Uterus (tissue), 4 donors: ENCODE data around the gene LYRM4. TPM values are rescaled to one million over a fixed set of nuclear protein-coding genes. Genes with fewer than 3 reads are reported as not detected.

Source experiments
- DNase-seq, 2 donors: peaks; one replicate each; pipeline ENCODE4 v3.0.0-alpha.2; 2019 to 2020
- H3K27ac ChIP-seq, 2 donors: fragments of 200-600 bp; sonication (generic); 1 replicate in 1 of 2; 2 replicates in 1 of 2; pipeline ENCODE4 v1.5.1; 2016 to 2018
- H3K27me3 ChIP-seq, 2 donors: fragments of 200-600 bp; sonication (generic); one replicate each; pipeline ENCODE4 v1.5.1; 2018 to 2019; ENCODE audit warnings: control low read depth in 1 of 2
- H3K36me3 ChIP-seq, 2 donors: fragments of 200-600 bp; sonication (generic); one replicate each; pipeline ENCODE4 v1.5.1; 2019; ENCODE audit warnings: control low read depth in 1 of 2
- H3K4me1 ChIP-seq, 2 donors: fragments of 200-600 bp; sonication (generic); one replicate each; pipeline ENCODE4 v1.5.1; 2018 to 2019; ENCODE audit warnings: control low read depth in 1 of 2
- H3K4me3 ChIP-seq, 2 donors: fragments of 200-600 bp; sonication (generic); 1 replicate in 1 of 2; 2 replicates in 1 of 2; pipeline ENCODE4 v1.5.1; 2018 to 2019; ENCODE audit warnings: mild to moderate bottlenecking in 1 of 2
- H3K9me3 ChIP-seq, 2 donors: fragments of 200-600 bp; sonication (generic); one replicate each; pipeline ENCODE4 v1.5.1; 2019; ENCODE audit warnings: control low read depth in 1 of 2
- POLR2A ChIP-seq, 2 donors: fragments of 450-650 bp; IDR thresholded peaks; one replicate each; pipeline ENCODE4 v1.6.1; 2016; ENCODE audit warnings: antibody characterized with exemption in 2 of 2, mild to moderate bottlenecking in 1 of 2, moderate library complexity in 1 of 2
- intact Hi-C: fragments of 100-400 bp; cut with DNase I; formaldehyde crosslinking; loops from one replicate; pipeline ENCODE4 v1.15.1; 2023; ENCODE audit warnings: low total_unique reads
- total RNA-seq, 4 donors: library from RNA; depleted of rRNA in 3 of 4; stranded (reverse); fragments of >200 nt in 3 of 4; gene quantifications; one replicate each; pipeline versions ENCODE4 v1.1.0 to v1.2.4, GENCODE V29; 2014 to 2023
- TF ChIP-seq, protein P1 (sequence below), 4 experiments: fragments of 200-600 bp in 2 of 4; fragments of 450-650 bp in 2 of 4; sonication (generic) in 2 of 4; IDR thresholded peaks; one replicate each; pipeline ENCODE4 v1.5.1; 2016 to 2019; ENCODE audit warnings: antibody characterized with exemption in 4 of 4, mild to moderate bottlenecking in 2 of 4, moderate library complexity in 1 of 4
- donor health status: DM: yes; HTN: yes; CAD: no.

The LYRM4 gene
- total RNA-seq, 4 donors from 2014 or later = 3.1 to 33.0 (median 15.7) TPM

DNA sequence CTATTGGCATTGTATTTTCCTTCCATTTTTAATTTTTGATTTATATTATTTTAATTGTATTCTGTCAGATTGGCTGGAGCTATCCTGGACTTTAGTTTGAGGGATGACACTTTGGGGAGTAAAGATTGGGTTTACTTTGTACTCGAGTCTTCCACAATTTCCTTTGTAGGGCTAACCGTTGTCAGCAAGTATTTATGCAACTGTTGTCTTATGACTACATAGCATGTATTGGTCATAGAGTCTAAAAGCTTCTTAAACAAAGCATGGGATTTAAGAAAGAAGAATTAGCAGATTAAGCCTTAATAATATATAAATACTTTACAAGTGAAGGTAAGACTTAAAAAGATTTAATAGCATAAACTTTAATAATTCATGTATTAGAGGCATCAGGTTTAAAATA is 20.2 kb upstream of the LYRM4 start:
- no peaks in the 10 kb centered on the region for H3K9me3 ChIP-seq
- TF ChIP-seq POLR2A (IDR thresholded peaks at IDR 0.05) = no peak
- TF ChIP-seq, protein P1, sequence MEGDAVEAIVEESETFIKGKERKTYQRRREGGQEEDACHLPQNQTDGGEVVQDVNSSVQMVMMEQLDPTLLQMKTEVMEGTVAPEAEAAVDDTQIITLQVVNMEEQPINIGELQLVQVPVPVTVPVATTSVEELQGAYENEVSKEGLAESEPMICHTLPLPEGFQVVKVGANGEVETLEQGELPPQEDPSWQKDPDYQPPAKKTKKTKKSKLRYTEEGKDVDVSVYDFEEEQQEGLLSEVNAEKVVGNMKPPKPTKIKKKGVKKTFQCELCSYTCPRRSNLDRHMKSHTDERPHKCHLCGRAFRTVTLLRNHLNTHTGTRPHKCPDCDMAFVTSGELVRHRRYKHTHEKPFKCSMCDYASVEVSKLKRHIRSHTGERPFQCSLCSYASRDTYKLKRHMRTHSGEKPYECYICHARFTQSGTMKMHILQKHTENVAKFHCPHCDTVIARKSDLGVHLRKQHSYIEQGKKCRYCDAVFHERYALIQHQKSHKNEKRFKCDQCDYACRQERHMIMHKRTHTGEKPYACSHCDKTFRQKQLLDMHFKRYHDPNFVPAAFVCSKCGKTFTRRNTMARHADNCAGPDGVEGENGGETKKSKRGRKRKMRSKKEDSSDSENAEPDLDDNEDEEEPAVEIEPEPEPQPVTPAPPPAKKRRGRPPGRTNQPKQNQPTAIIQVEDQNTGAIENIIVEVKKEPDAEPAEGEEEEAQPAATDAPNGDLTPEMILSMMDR (IDR thresholded peaks at IDR 0.05) = no peak
- H3K36me3 ChIP-seq = no peaks in the 10 kb centered on the region
- DNase-seq = no peak
- no peak overlapping the region for H3K27ac ChIP-seq
- H3K4me1 ChIP-seq = no peaks in the 10 kb centered on the region
- no peaks in the 10 kb centered on the region for H3K27me3 ChIP-seq
- intact Hi-C loops = no loop called here
- no peak overlapping the region for H3K4me3 ChIP-seq

DNA sequence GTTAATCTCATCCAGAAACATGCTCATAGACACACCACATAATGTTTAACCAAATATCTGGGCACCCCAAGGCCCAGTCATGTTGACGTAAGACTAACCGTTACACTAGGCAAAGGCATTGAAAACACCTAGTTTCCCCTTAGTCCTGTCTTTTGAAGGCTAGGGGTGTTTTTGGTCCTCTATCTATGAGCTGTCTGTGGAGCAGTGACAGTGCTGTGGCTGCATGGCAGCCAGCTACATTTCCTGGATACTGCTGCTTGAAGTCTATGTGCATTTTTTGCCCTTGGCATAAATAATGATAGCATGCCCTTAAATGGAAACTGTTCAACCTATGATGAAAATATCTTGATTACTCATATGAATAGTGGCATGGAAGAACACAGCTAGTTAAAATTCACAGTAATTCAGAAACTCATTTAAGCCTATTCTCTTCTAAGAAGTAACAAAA is 19.2 kb upstream of the LYRM4 start:
- Histone ChIP-seq H3K36me3 (no peaks in the 10 kb centered on the region), H3K4me3 (no peak overlapping the region), H3K27ac (no peak overlapping the region), H3K4me1 (no peaks in the 10 kb centered on the region), H3K9me3 (no peaks in the 10 kb centered on the region), H3K27me3 (no peaks in the 10 kb centered on the region)
- DNase-seq = no peak
- TF ChIP-seq POLR2A (IDR thresholded peaks at IDR 0.05) = no peak
- TF ChIP-seq, protein P1 (IDR thresholded peaks at IDR 0.05) = no peak
- intact Hi-C loops = no loop called here

DNA sequence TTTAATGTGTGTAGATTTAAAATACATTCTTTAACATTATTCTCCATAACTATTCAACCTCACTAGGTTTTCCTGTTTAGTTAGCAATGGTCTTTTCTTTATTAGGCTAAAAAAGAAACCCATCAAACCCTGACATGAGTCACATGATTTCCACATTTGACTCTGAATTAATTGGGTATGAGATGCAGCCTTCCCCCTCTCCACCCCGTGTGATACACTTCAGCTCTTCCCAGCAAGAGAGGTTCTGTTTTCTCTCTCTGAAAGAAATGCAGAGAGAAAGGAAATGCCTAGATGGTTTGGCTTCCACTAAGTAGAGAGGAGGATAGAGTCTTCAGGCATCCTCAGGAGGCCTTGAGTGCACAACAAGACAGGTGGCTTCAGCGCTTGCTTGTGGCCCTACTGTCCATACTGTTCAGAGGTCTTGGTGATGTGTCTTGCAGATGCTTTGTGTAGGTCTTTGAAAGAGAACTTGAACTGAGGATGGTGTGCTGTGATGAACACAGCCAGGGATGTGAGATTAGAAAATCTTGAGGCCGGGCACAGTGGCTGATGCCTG is 17.9 kb upstream of the LYRM4 start:
- Histone ChIP-seq H3K36me3 (no peaks in the 10 kb centered on the region), H3K4me3 (no peak overlapping the region), H3K4me1 (no peaks in the 10 kb centered on the region), H3K9me3 (no peaks in the 10 kb centered on the region), H3K27ac (no peak overlapping the region), H3K27me3 (no peaks in the 10 kb centered on the region)
- DNase-seq = no peak
- TF ChIP-seq, protein P1 (IDR thresholded peaks at IDR 0.05) = no peak
- TF ChIP-seq POLR2A (IDR thresholded peaks at IDR 0.05) = no peak
- intact Hi-C loops = no loop called here

DNA sequence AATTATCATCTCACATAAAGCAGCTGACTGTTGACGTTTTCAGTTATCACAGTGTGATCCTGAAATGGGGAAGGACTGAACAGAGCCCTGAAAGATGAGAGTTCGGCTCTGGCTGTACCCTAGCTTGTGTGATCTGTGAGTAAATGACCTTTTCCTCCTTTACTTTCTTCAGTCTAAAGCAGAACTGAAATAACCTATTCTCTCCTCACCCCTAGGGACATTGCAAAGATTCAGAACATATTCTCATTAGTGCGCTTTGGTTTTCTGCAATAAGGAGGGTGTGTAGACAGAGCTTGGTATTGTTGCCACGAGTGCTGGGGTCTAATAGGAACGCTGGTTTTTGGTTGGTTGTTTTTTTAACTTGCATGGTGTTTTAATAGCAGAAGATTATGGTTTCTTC is 17.3 kb upstream of the LYRM4 start:
- intact Hi-C loops = no loop called here
- no peak for TF ChIP-seq POLR2A (IDR thresholded peaks at IDR 0.05)
- TF ChIP-seq, protein P1 (IDR thresholded peaks at IDR 0.05) = no peak
- Histone ChIP-seq H3K36me3 (no peaks in the 10 kb centered on the region), H3K4me3 (no peak overlapping the region), H3K4me1 (no peaks in the 10 kb centered on the region), H3K27ac (no peak overlapping the region), H3K9me3 (no peaks in the 10 kb centered on the region), H3K27me3 (no peaks in the 10 kb centered on the region)
- no peak for DNase-seq

DNA sequence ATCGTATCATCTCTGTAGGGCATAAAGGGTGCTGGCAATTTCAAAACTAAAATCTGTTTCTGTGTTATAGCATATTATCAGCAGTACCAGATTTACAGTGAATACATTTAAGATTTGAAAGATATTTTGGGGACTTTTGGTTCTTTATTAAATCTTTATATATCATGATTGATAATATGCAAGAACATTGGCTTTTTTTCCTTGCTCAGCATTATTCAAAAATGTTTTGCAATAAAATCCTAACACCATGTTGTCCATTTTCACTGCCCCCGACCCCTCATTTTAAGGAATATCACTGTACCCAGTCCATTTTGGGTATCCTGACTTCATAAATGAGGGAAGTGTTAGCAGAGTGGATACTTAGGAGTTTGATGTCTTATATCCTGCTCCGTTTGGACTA is 16.8 kb upstream of the LYRM4 start:
- Histone ChIP-seq H3K9me3 (no peaks in the 10 kb centered on the region), H3K4me3 (no peak overlapping the region), H3K4me1 (no peaks in the 10 kb centered on the region), H3K27ac (no peak overlapping the region), H3K36me3 (no peaks in the 10 kb centered on the region), H3K27me3 (no peaks in the 10 kb centered on the region)
- no peak for TF ChIP-seq POLR2A (IDR thresholded peaks at IDR 0.05)
- TF ChIP-seq, protein P1 (IDR thresholded peaks at IDR 0.05) = no peak
- intact Hi-C loops = no loop called here
- no peak for DNase-seq
